SHP77 treated with DMSO at 0.1 percent for 48 hours (cell line): ENCODE measurements around the gene NECTIN4.

Experiments used
- DNase-seq: peaks from one replicate; lab custom pipeline; 2025; lab: John Stamatoyannopoulos, UW

Gene NECTIN4

DNA sequence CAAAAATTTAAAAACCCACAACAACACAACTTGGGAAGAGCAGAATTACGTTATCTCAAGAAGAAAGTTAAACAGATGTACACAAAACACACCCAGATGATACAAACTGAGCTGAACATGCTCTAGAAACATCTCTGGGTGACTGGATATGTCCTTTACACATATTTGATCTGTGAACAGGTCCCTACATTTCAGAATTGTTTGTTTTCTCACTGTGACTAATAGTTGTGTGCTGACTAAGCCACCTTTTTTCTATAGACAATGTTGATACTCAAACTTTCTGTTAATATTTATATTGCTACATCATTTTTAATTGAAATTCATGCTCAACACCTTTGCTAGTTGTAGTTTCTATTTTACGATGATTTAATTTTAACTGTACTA is 67.4 kb downstream of the NECTIN4 start:
- DNase-seq = no peak

DNA sequence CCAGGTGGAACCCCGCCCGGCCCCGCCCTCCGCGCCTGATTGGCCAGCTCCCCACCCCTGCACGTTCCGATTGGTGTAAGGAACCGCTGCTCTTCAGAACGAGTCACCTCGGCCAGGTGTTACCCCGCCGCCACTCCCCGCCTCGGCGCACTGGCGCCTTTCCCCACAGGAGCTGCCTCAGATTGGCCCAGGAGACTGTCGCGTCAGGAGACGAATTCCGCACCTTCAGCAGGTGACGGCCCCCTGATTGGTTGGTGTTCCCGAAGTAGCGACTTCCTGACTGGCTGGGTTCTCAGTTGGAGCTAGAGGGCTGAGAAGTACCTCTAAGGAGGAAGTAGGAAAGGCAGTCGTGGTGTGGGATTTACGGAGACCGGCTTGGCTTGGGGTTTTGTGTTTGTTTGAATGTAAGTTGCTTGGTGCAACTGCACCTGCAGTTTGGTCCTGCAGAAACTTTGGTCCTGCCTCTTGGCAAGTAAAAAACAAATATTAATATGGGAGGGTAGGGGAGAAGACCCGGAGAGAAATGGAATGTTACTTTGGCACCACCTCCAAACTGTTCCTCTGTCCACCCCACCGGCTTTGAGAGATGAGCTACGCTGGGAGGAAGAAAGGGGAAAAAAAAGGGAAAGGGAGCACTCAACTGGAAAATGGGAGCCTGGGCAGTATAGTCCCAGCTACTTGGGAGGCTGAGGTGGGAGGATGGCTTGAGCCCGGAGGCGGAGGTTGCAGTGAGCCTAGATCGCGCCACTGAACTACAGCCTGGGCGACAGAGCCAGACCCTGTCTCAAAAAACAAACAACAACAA is 68.0 kb downstream of the NECTIN4 start:
- DNase-seq = peak; percentile 92
